ENCODE results near the gene CASD1. TPM values are rescaled to one million over a fixed set of nuclear protein-coding genes. Genes with fewer than 3 reads are reported as not detected.

Gene CASD1
- total and polyA plus RNA-seq, 12 donors: 8.6 to 26.9 (median 19.9) TPM

GRCh38 chr7:94512735-94513564 lies 3.3 kb downstream of the CASD1 start:
- Histone ChIP-seq H3K36me3 (peaks cover 0 to 6% (median 0%) of the 10 kb centered on the region in 9 donors), H3K27ac (no peak overlapping the region), H3K27me3 (no peaks in the 10 kb centered on the region), H3K4me3 (no peak overlapping the region), H3K9me3 (no peaks in the 10 kb centered on the region), H3K4me1 (peaks cover 0 to 54% (median 35%) of the 10 kb centered on the region in 9 donors)
- intact Hi-C loops (cut with DNase I): loop anchor here in 4 of 10 donors (5.0 to 10.0 kb wide), 3 partner anchors 61 to 144 kb away; partner anchors contain the start of gene SGCE (in 3 of the 4)
- no peak for ATAC-seq
- no peak for TF ChIP-seq CTCF (IDR thresholded peaks at IDR 0.05)
- DNase-seq: no peak
- WGBS, 2 donors: 86 to 91% methylated on average over 11 of the region's 11 CpGs

- Histone ChIP-seq H3K4me1 (peaks cover 0 to 54% (median 35%) of the 10 kb centered on the region in 9 donors), H3K4me3 (no peak overlapping the region), H3K27me3 (no peaks in the 10 kb centered on the region), H3K27ac (no peak overlapping the region), H3K9me3 (no peaks in the 10 kb centered on the region), H3K36me3 (peaks cover 0 to 12% (median 0%) of the 10 kb centered on the region in 9 donors)
- TF ChIP-seq CTCF (IDR thresholded peaks at IDR 0.05): no peak
- DNase-seq (no peak), ATAC-seq (no peak)
- intact Hi-C loops (cut with DNase I): loop anchor here in 4 of 10 donors (5.0 to 10.0 kb wide), 3 partner anchors 61 to 144 kb away; partner anchors contain the start of gene SGCE (in 3 of the 4)
Measured at GRCh38 chr7:94513565-94513860, 3.9 kb downstream of the CASD1 start.

GRCh38 chr7:94514140-94514889 lies 4.7 kb downstream of the CASD1 start:
- ATAC-seq (no peak), DNase-seq (no peak)
- Histone ChIP-seq H3K36me3 (peaks cover 0 to 20% (median 0%) of the 10 kb centered on the region in 9 donors), H3K4me1 (peaks cover 0 to 51% (median 31%) of the 10 kb centered on the region in 9 donors), H3K9me3 (no peaks in the 10 kb centered on the region), H3K27ac (no peak overlapping the region), H3K27me3 (no peaks in the 10 kb centered on the region), H3K4me3 (no peak overlapping the region)
- intact Hi-C loops (cut with DNase I): loop anchor here in 4 of 10 donors (5.0 to 10.0 kb wide), 3 partner anchors 62 to 143 kb away; partner anchors contain the start of gene SGCE (in 3 of the 4)
- no peak for TF ChIP-seq CTCF (IDR thresholded peaks at IDR 0.05)
- 49 to 62% methylated on average over 4 of the region's 4 CpGs for WGBS, 2 donors

GRCh38 chr7:94514917-94515316 lies 5.3 kb downstream of the CASD1 start:
- intact Hi-C loops (cut with DNase I): loop anchor here in 4 of 10 donors (5.0 to 10.0 kb wide), 3 partner anchors 63 to 142 kb away; partner anchors contain the start of gene SGCE (in 3 of the 4)
- Histone ChIP-seq H3K9me3 (no peaks in the 10 kb centered on the region), H3K36me3 (peaks cover 0 to 26% (median 0%) of the 10 kb centered on the region in 9 donors), H3K27me3 (no peaks in the 10 kb centered on the region), H3K4me1 (peaks cover 0 to 50% (median 31%) of the 10 kb centered on the region in 9 donors), H3K4me3 (no peak overlapping the region), H3K27ac (no peak overlapping the region)
- DNase-seq (no peak), ATAC-seq (no peak)
- no peak for TF ChIP-seq CTCF (IDR thresholded peaks at IDR 0.05)

Measured in heart right ventricle (tissue), 16 donors.